Measurements from ENCODE around the gene THBS3.
"Not testable (repeated sequence)": the region's sequence is repeated elsewhere in the genome, so short reads cannot be mapped to it uniquely, and the experiment has no call there.

The THBS3 gene

GRCh38 chr1:155168456-155169210 lies 39.1 kb downstream of the THBS3 start:
- Histone ChIP-seq H3K9me3 (ENCODE audit: low read length) (no peaks in the 10 kb centered on the region), H3K4me1 (ENCODE audit: insufficient read depth, low read length) (peaks cover 21% of the 10 kb centered on the region), H3K36me3 (ENCODE audit: insufficient read depth, low read length) (peaks cover 16% of the 10 kb centered on the region), H3K27me3 (ENCODE audit: insufficient read depth, low read length) (no peaks in the 10 kb centered on the region), H2AFZ (ENCODE audit: low read depth, low read length) (no peak overlapping the region), H3K4me3 (ENCODE audit: low read length) (no peak overlapping the region)

- not testable (repeated sequence) for H3K27me3 ChIP-seq (ENCODE audit: insufficient read depth, low read length); H3K4me3 ChIP-seq (ENCODE audit: low read length); H2AFZ ChIP-seq (ENCODE audit: low read depth, low read length); H3K9me3 ChIP-seq (ENCODE audit: low read length)
- H3K36me3 ChIP-seq (ENCODE audit: insufficient read depth, low read length): peaks cover 16% of the 10 kb centered on the region
- H3K4me1 ChIP-seq (ENCODE audit: insufficient read depth, low read length): peaks cover 18% of the 10 kb centered on the region
Observed at GRCh38 chr1:155168105-155168445, 39.6 kb downstream of the THBS3 start.

- Histone ChIP-seq H3K4me3 (ENCODE audit: low read length) (no peak overlapping the region), H3K27me3 (ENCODE audit: insufficient read depth, low read length) (no peaks in the 10 kb centered on the region), H3K9me3 (ENCODE audit: low read length) (no peaks in the 10 kb centered on the region), H3K36me3 (ENCODE audit: insufficient read depth, low read length) (peaks cover 16% of the 10 kb centered on the region), H2AFZ (ENCODE audit: low read depth, low read length) (no peak overlapping the region), H3K4me1 (ENCODE audit: insufficient read depth, low read length) (peaks cover 16% of the 10 kb centered on the region)
Observed at GRCh38 chr1:155167166-155168104, 40.3 kb downstream of the THBS3 start.

- H3K9me3 ChIP-seq (ENCODE audit: low read length): no peaks in the 10 kb centered on the region
- peaks cover 10% of the 10 kb centered on the region for H3K4me1 ChIP-seq (ENCODE audit: insufficient read depth, low read length)
- H3K4me3 ChIP-seq (ENCODE audit: low read length): no peak overlapping the region
- no peaks in the 10 kb centered on the region for H3K27me3 ChIP-seq (ENCODE audit: insufficient read depth, low read length)
- H2AFZ ChIP-seq (ENCODE audit: low read depth, low read length): no peak overlapping the region
- peaks cover 16% of the 10 kb centered on the region for H3K36me3 ChIP-seq (ENCODE audit: insufficient read depth, low read length)
Observed at GRCh38 chr1:155166471-155167165, 41.1 kb downstream of the THBS3 start.

- peaks cover 10% of the 10 kb centered on the region for H3K4me1 ChIP-seq (ENCODE audit: insufficient read depth, low read length)
- no peak overlapping the region for H3K4me3 ChIP-seq (ENCODE audit: low read length)
- H3K27me3 ChIP-seq (ENCODE audit: insufficient read depth, low read length): no peaks in the 10 kb centered on the region
- H3K9me3 ChIP-seq (ENCODE audit: low read length): no peaks in the 10 kb centered on the region
- no peak overlapping the region for H2AFZ ChIP-seq (ENCODE audit: low read depth, low read length)
- H3K36me3 ChIP-seq (ENCODE audit: insufficient read depth, low read length): peaks cover 16% of the 10 kb centered on the region
Observed at GRCh38 chr1:155166051-155166470, 41.6 kb downstream of the THBS3 start.

GRCh38 chr1:155164625-155165024 lies 43.1 kb downstream of the THBS3 start:
- not testable (repeated sequence) for H3K27me3 ChIP-seq (ENCODE audit: insufficient read depth, low read length); H2AFZ ChIP-seq (ENCODE audit: low read depth, low read length); H3K36me3 ChIP-seq (ENCODE audit: insufficient read depth, low read length); H3K4me3 ChIP-seq (ENCODE audit: low read length); H3K4me1 ChIP-seq (ENCODE audit: insufficient read depth, low read length); H3K9me3 ChIP-seq (ENCODE audit: low read length)

GRCh38 chr1:155163785-155164184 lies 43.9 kb downstream of the THBS3 start:
- not testable (repeated sequence) for H2AFZ ChIP-seq (ENCODE audit: low read depth, low read length)

GRCh38 chr1:155162631-155163030 lies 45.1 kb downstream of the THBS3 start:
- not testable (repeated sequence) for H3K4me1 ChIP-seq (ENCODE audit: insufficient read depth, low read length); H2AFZ ChIP-seq (ENCODE audit: low read depth, low read length)

More at GRCh38 chr1:155163785-155164184, 43.9 kb downstream of the THBS3 start:
- not testable (repeated sequence) for H3K27me3 ChIP-seq (ENCODE audit: insufficient read depth, low read length); H3K4me1 ChIP-seq (ENCODE audit: insufficient read depth, low read length); H3K4me3 ChIP-seq (ENCODE audit: low read length); H3K36me3 ChIP-seq (ENCODE audit: insufficient read depth, low read length); H3K9me3 ChIP-seq (ENCODE audit: low read length)

GRCh38 chr1:155160128-155160527 lies 47.6 kb downstream of the THBS3 start:
- H3K4me1 ChIP-seq (ENCODE audit: insufficient read depth, low read length): no peaks in the 10 kb centered on the region
- no peak overlapping the region for H3K4me3 ChIP-seq (ENCODE audit: low read length)
- no peak overlapping the region for H2AFZ ChIP-seq (ENCODE audit: low read depth, low read length)
- no peaks in the 10 kb centered on the region for H3K36me3 ChIP-seq (ENCODE audit: insufficient read depth, low read length)
- no peaks in the 10 kb centered on the region for H3K9me3 ChIP-seq (ENCODE audit: low read length)
- peaks cover 9% of the 10 kb centered on the region for H3K27me3 ChIP-seq (ENCODE audit: insufficient read depth, low read length)

More at GRCh38 chr1:155162631-155163030, 45.1 kb downstream of the THBS3 start:
- not testable (repeated sequence) for H3K4me3 ChIP-seq (ENCODE audit: low read length); H3K27me3 ChIP-seq (ENCODE audit: insufficient read depth, low read length); H3K36me3 ChIP-seq (ENCODE audit: insufficient read depth, low read length); H3K9me3 ChIP-seq (ENCODE audit: low read length)

GRCh38 chr1:155158991-155159390 lies 48.7 kb downstream of the THBS3 start:
- no peaks in the 10 kb centered on the region for H3K9me3 ChIP-seq (ENCODE audit: low read length)
- no peak overlapping the region for H2AFZ ChIP-seq (ENCODE audit: low read depth, low read length)
- H3K4me3 ChIP-seq (ENCODE audit: low read length): no peak overlapping the region
- no peaks in the 10 kb centered on the region for H3K36me3 ChIP-seq (ENCODE audit: insufficient read depth, low read length)
- peaks cover 9% of the 10 kb centered on the region for H3K27me3 ChIP-seq (ENCODE audit: insufficient read depth, low read length)
- no peaks in the 10 kb centered on the region for H3K4me1 ChIP-seq (ENCODE audit: insufficient read depth, low read length)

GRCh38 chr1:155155996-155156643 lies 51.6 kb downstream of the THBS3 start:
- not testable (repeated sequence) for H3K9me3 ChIP-seq (ENCODE audit: low read length); H3K4me1 ChIP-seq (ENCODE audit: insufficient read depth, low read length); H3K36me3 ChIP-seq (ENCODE audit: insufficient read depth, low read length); H3K4me3 ChIP-seq (ENCODE audit: low read length); H2AFZ ChIP-seq (ENCODE audit: low read depth, low read length); H3K27me3 ChIP-seq (ENCODE audit: insufficient read depth, low read length)
